NB4 (cell line): Measurements from ENCODE around the gene DNAJA4.

ENCODE experiments used
- CTCF ChIP-seq: IDR thresholded peaks from one replicate; pipeline ENCODE4 v1.5.1; 2012; ENCODE audit warnings: low read depth, low read length
- MYC ChIP-seq: IDR thresholded peaks from 2 replicates; pipeline ENCODE4 v1.6.1; 2011; ENCODE audit warnings: low read depth, low read length

GRCh38 chr15:78280319-78281072, 16.1 kb downstream of the DNAJA4 start:
- TF ChIP-seq MYC: no peak
- no peak for TF ChIP-seq CTCF
